KMS-11 (cell line): Measurements from ENCODE around the gene CHI3L2.

Experiments used
- H2AFZ ChIP-seq: fragments of 200-600 bp; sonication (generic); 2 replicates; pipeline ENCODE4 v1.6.1; 2016; ENCODE audit warnings: antibody characterized with exemption, mixed run types, low read depth
- H3K27ac ChIP-seq: fragments of 200-600 bp; sonication (generic); 2 replicates; pipeline ENCODE4 v1.6.1; 2016; ENCODE audit warnings: mild to moderate bottlenecking, mixed run types
- H3K27me3 ChIP-seq: fragments of 200-600 bp; sonication (generic); 2 replicates; pipeline ENCODE4 v1.6.1; 2017; ENCODE audit warnings: mild to moderate bottlenecking, low read depth, mixed run types, moderate library complexity; ENCODE audit not compliant: insufficient read depth
- H3K36me3 ChIP-seq: fragments of 200-600 bp; sonication (generic); 2 replicates; pipeline ENCODE4 v1.6.1; 2017; ENCODE audit warnings: mild to moderate bottlenecking, mixed run types; ENCODE audit not compliant: insufficient read depth
- H3K4me1 ChIP-seq: fragments of 200-600 bp; sonication (generic); 2 replicates; pipeline ENCODE4 v1.6.1; 2016; ENCODE audit warnings: mild to moderate bottlenecking, low read depth, mixed run types; ENCODE audit not compliant: poor library complexity, severe bottlenecking
- H3K4me2 ChIP-seq: fragments of 200-600 bp; sonication (generic); 2 replicates; pipeline ENCODE4 v1.7.0; 2016; ENCODE audit warnings: mild to moderate bottlenecking, mixed run types
- H3K4me3 ChIP-seq: fragments of 200-600 bp; sonication (generic); IDR thresholded peaks from 2 replicates; pipeline ENCODE4 v1.6.1; 2017; ENCODE audit warnings: low read depth, low read length, mixed read lengths; ENCODE audit not compliant: insufficient read depth
- H3K79me2 ChIP-seq: fragments of 200-600 bp; sonication (generic); 2 replicates; pipeline ENCODE4 v1.6.1; 2016; ENCODE audit warnings: low read depth, mixed run types; ENCODE audit not compliant: insufficient read depth
- H3K9ac ChIP-seq: fragments of 200-600 bp; sonication (generic); 2 replicates; pipeline ENCODE4 v1.6.1; 2016; ENCODE audit warnings: mild to moderate bottlenecking, mixed run types
- H4K20me1 ChIP-seq: fragments of 200-600 bp; sonication (generic); 2 replicates; pipeline ENCODE4 v1.6.1; 2016; ENCODE audit warnings: mild to moderate bottlenecking, mixed run types; ENCODE audit not compliant: insufficient read depth
- CTCF ChIP-seq: fragments of 200-600 bp; sonication (generic); conservative IDR thresholded peaks from 2 replicates; pipeline ENCODE4 v1.6.1; 2017; ENCODE audit warnings: low read depth, mild to moderate bottlenecking, antibody characterized with exemption, low read length, moderate library complexity, mixed read lengths

Gene CHI3L2

DNA sequence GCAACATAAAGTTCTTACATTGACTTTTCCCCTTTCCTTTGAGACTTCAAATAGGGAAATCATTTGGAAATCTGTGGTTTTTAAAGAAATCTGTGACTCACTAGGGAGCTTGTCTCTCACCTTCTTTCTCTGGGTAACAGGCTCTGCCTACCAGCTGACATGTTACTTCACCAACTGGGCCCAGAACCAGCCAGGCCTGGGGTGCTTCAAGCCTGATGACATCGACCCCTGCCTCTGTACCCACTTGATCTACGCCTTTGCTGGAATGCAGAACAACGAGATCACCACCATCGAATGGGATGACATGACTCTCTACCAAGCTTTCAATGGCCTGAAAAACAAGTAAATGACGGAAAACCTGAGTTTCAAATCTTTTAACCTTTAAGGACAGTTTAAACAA, 53.9 kb downstream of the CHI3L2 start:
- TF ChIP-seq CTCF: no peak
- Histone ChIP-seq H3K4me2 (no peak overlapping the region), H3K9ac (no peak overlapping the region), H3K79me2 (no peaks in the 10 kb centered on the region), H3K27ac (no peak overlapping the region), H3K4me1 (no peaks in the 10 kb centered on the region), H4K20me1 (no peaks in the 10 kb centered on the region), H2AFZ (no peak overlapping the region), H3K36me3 (no peaks in the 10 kb centered on the region), H3K27me3 (no peaks in the 10 kb centered on the region), H3K4me3 (no peak overlapping the region)

DNA sequence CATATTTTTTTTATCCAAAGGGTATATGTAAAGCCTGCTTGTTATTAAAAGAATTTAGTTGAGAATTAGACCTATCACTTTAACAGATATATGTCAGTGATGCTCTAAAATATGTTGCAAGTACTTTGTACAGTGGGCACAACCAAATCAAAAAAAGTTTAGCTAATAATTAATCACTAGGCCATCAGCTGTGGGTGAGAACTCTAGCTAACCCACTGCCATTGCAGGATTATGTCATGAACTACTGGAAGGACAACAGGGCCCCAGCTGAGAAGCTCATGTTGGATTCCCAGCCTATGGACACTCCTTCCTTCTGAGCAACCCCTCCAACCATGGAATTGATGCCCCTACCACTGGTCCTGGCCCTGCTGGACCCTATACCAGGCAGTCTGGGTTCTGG, 56.3 kb downstream of the CHI3L2 start:
- H3K79me2 ChIP-seq: no peaks in the 10 kb centered on the region
- H3K27ac ChIP-seq: no peak overlapping the region
- no peaks in the 10 kb centered on the region for H3K4me1 ChIP-seq
- no peak overlapping the region for H3K4me2 ChIP-seq
- H3K4me3 ChIP-seq: no peak overlapping the region
- no peak overlapping the region for H2AFZ ChIP-seq
- no peaks in the 10 kb centered on the region for H3K36me3 ChIP-seq
- H4K20me1 ChIP-seq: no peaks in the 10 kb centered on the region
- no peak overlapping the region for H3K9ac ChIP-seq
- no peaks in the 10 kb centered on the region for H3K27me3 ChIP-seq
- no peak for TF ChIP-seq CTCF

DNA sequence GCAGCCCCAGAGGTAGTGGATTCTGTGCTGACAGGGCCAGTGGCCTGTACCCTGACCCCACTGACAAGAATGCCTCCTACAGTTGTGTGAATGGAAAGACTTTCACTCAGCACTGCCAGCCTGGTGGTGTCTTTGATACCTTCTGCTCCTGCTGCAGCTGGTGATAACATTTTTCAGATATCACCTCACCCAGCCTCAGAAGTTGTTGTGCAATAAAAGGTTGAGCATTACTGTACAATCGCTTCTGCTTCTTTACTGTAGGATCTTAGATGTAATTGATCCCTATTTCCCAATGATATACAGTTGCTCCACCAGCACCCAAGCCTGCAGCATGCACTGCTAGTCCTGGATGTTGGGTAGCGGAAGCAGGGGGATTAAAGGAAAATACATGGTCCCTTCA, 58.4 kb downstream of the CHI3L2 start:
- TF ChIP-seq CTCF: no peak
- H3K27me3 ChIP-seq: no peaks in the 10 kb centered on the region
- no peak overlapping the region for H3K4me3 ChIP-seq
- H3K4me2 ChIP-seq: no peak overlapping the region
- no peaks in the 10 kb centered on the region for H3K36me3 ChIP-seq
- H4K20me1 ChIP-seq: no peaks in the 10 kb centered on the region
- no peak overlapping the region for H3K9ac ChIP-seq
- H3K4me1 ChIP-seq: no peaks in the 10 kb centered on the region
- H3K27ac ChIP-seq: no peak overlapping the region
- no peaks in the 10 kb centered on the region for H3K79me2 ChIP-seq
- no peak overlapping the region for H2AFZ ChIP-seq

DNA sequence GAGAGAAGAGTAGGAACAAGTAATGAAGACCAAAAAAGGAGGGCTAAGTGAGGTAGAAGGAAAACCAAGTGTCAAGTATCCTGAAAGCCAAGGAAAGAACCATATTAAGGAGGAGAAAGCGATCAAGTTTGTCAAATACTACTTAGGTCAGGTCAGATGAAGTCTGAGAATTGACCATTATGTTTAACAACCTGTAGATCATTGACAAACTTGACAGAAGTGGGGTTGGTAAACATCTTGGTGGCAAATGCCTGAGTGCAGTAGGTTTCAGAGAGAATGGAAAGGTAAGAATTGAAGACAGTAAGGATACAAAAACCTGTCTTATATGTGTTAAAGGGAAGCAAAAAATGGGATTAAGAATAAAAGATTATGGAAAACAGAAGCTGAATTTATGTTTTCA, 59.4 kb downstream of the CHI3L2 start:
- Histone ChIP-seq H3K4me1 (no peaks in the 10 kb centered on the region), H3K27me3 (no peaks in the 10 kb centered on the region), H4K20me1 (no peaks in the 10 kb centered on the region), H3K79me2 (no peaks in the 10 kb centered on the region), H3K4me2 (no peak overlapping the region), H3K27ac (no peak overlapping the region), H3K36me3 (no peaks in the 10 kb centered on the region), H3K4me3 (no peak overlapping the region), H3K9ac (no peak overlapping the region), H2AFZ (no peak overlapping the region)
- no peak for TF ChIP-seq CTCF

- Histone ChIP-seq H3K4me1 (no peaks in the 10 kb centered on the region), H3K27ac (no peak overlapping the region), H3K9ac (no peak overlapping the region), H3K4me3 (no peak overlapping the region), H3K27me3 (no peaks in the 10 kb centered on the region), H3K4me2 (no peak overlapping the region), H3K36me3 (no peaks in the 10 kb centered on the region), H2AFZ (no peak overlapping the region), H4K20me1 (no peaks in the 10 kb centered on the region), H3K79me2 (no peaks in the 10 kb centered on the region)
- TF ChIP-seq CTCF: no peak
Measured at GRCh38 chr1:111289371-111289770, 61.9 kb downstream of the CHI3L2 start.
